Activated T-cell treated with anti-CD3 and anti-CD28 coated beads, Interleukin-2, amount 50 U/mL, for 24 hours (primary cell): ENCODE results near the gene TIRAP.

Experiments
- DNase-seq: peaks from one replicate; pipeline ENCODE4 v3.0.0-alpha.2; 2020
- H3K27ac Mint-ChIP-seq: 2 replicates; pipeline ENCODE4 v1.8.0; 2020; ENCODE audit warnings: mild to moderate bottlenecking, mixed read lengths
- H3K27me3 Mint-ChIP-seq: 2 replicates; pipeline ENCODE4 v1.8.0; 2020; ENCODE audit warnings: mixed read lengths
- H3K36me3 Mint-ChIP-seq: 2 replicates; pipeline ENCODE4 v1.8.0; 2020; ENCODE audit warnings: low read depth, mixed read lengths
- H3K4me1 Mint-ChIP-seq: 2 replicates; pipeline ENCODE4 v1.8.0; 2020; ENCODE audit warnings: low read depth, mixed read lengths
- H3K4me3 Mint-ChIP-seq: 2 replicates; pipeline ENCODE4 v1.8.0; 2020; ENCODE audit warnings: mild to moderate bottlenecking, moderate library complexity, mixed read lengths
- H3K9me3 Mint-ChIP-seq: 2 replicates; pipeline ENCODE4 v1.8.0; 2020; ENCODE audit warnings: mixed read lengths

TIRAP gene

GRCh38 chr11:126337126-126337473 is 54.2 kb downstream of the TIRAP start:
- DNase-seq = no peak
- Mint-ChIP-seq H3K4me3 (no peak overlapping the region), H3K27ac (no peak overlapping the region), H3K9me3 (no peaks in the 10 kb centered on the region), H3K4me1 (peaks cover 20% of the 10 kb centered on the region), H3K27me3 (no peaks in the 10 kb centered on the region), H3K36me3 (peaks cover 75% of the 10 kb centered on the region)

DNA sequence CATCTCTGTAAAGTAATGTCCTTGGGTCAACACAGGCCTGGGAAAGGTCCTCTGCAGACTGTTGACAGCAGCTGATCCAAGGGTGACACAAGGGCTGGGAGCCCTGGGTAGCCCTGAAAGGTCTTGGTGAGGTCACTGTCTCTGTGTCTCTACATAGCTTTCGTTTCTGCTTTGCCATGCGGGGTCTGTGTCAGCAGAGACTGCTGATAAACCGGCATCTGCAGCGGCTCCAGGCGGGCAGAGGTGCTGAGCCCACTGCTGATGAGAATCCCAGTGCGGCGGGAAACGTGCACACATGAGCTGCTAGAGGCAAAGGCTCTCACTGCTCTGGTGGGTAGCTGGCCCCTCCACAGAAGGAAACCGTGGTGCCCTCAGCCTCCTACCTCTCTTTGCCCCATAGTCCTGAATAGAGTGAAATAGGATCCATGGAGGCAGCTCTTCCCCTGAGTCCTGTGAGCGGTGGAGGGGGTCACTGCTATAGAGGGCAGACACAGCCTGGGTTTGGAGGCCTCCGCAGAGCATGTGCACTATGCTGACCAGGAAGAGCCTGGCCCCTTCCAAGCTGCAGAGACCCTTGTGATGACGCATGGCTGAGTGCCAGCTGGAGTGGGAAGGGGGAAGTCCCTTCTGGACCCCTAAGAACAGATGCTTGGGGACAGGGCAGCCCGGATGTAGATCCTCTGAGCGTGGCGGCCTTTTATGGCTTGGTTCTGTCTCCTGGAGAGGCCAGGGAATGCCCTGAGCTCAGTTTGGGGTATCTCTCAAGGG is 54.8 kb downstream of the TIRAP start:
- peaks cover 20% of the 10 kb centered on the region for H3K4me1 Mint-ChIP-seq

DNA sequence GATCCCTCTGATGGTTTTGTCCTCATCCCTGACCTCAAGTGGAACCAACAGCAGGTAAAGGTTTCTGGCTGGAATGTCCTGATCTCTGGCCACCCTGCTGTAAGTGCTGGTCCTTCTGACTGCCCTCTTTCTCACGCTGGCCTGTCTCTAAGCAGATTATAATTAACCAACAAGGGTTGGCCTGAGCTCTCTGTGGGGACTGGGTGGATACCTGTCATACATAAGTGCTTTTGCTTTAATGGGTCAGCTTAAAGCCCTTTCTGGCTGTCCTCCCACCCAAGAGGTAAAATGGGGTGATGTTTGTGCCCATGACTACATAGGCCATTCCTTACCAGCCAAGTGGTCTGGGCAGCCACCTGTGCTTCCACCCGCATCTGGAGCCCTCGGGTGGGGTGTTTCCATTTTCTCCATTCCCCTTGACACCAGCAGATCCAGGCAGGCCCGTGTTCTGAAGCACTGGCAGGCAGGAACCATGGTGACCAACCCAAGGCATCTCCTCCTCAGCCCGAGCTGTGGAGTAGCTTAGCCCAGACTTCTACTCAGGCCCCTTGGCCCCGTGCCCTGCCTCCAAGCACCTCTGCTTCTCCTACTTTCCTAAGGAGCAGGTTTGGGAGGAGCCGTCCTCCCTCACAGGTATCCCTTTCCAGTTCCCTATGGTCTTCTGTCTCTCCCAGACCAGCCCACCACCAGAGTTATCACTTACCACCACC is 55.6 kb downstream of the TIRAP start:
- Mint-ChIP-seq H3K4me3 (no peak overlapping the region), H3K4me1 (peaks cover 19% of the 10 kb centered on the region), H3K27ac (no peak overlapping the region), H3K9me3 (no peaks in the 10 kb centered on the region), H3K27me3 (no peaks in the 10 kb centered on the region), H3K36me3 (peaks cover 74% of the 10 kb centered on the region)
- DNase-seq = no peak

More for the DNA sequence above, 54.8 kb downstream of the TIRAP start:
- Mint-ChIP-seq H3K9me3 (no peaks in the 10 kb centered on the region), H3K4me3 (no peak overlapping the region), H3K27me3 (no peaks in the 10 kb centered on the region), H3K36me3 (peaks cover 75% of the 10 kb centered on the region), H3K27ac (no peak overlapping the region)
- no peak for DNase-seq

DNA sequence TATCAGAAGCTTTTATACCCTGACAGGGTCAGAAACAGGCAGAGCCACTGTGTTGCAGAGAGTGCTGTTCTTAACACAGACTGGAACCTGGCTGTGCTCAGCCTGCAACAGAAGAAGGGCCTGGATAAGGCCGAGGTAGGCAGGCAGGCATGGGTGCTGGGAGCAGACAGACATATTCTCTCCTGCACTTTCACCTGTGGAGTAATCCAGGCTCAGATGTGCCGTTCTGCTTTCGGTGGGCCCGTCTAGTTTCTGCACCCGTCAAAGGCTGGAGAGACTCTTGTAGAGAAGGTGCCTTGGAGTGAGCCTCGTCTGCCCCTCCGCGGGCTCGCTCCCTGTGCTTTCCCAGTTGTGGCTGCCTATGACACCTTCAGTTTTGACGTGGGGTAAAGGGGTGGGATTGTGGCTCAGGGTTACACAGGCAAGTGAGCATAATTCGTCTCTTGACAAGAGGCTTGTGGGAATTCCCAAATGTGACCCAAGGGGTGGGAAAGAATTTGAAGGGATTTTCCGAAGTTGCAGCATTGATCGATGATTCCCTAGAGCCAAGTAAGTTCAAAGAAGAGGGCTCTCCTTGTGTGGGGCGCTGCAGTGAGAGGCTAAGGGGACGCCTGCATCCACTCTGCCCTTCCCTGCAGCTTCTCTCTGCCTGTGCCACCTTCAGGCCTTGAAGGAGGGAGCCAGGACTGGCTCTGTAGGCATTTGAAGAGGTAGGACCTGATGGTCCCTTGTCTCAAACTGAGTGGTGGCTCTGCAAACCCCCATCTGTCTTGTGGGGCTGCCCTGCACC is 56.4 kb downstream of the TIRAP start:
- H3K4me1 Mint-ChIP-seq = peaks cover 19% of the 10 kb centered on the region
- no peak for DNase-seq
- no peak overlapping the region for H3K4me3 Mint-ChIP-seq
- no peak overlapping the region for H3K27ac Mint-ChIP-seq
- H3K9me3 Mint-ChIP-seq = no peaks in the 10 kb centered on the region
- H3K27me3 Mint-ChIP-seq = no peaks in the 10 kb centered on the region
- H3K36me3 Mint-ChIP-seq = peaks cover 76% of the 10 kb centered on the region

GRCh38 chr11:126339863-126340434 is 57.1 kb downstream of the TIRAP start:
- H3K27ac Mint-ChIP-seq = peak overlapping the region; percentile 15
- H3K4me3 Mint-ChIP-seq = no peak overlapping the region
- DNase-seq = no peak
- peaks cover 17% of the 10 kb centered on the region for H3K4me1 Mint-ChIP-seq
- H3K9me3 Mint-ChIP-seq = no peaks in the 10 kb centered on the region
- H3K27me3 Mint-ChIP-seq = no peaks in the 10 kb centered on the region
- peaks cover 79% of the 10 kb centered on the region for H3K36me3 Mint-ChIP-seq

DNA sequence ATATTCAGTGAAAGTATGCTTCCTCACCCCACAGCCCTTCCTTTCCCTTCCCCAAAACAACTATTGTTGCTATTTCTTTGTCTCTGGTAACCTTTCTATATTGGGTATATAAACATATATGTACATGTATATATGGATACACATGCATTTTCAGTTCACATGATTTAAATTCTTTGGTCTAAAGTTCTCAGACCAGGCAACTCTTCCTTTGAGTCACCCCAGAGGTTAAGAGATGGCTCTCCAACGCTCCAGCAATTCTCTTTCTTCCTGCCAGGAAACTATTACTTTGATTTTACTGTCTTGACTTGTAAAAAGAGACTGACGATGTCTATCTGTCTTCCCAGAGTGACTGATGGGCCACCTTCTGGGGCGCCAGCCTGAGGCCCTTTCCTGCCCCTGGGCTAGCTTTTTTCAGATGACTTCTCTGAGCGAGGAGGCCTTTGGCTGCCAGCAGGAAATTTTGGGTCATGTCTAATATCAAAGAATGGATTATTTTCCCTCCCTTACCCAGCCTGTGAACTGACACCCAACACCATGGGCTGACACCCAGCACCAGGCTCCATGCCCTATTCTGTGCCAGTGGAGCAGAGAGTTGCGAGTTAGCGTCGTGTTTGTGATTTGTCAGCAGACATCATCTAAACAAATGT is 58.2 kb downstream of the TIRAP start:
- H3K9me3 Mint-ChIP-seq = no peaks in the 10 kb centered on the region
- H3K27ac Mint-ChIP-seq = peak overlapping the region; percentile 5
- H3K36me3 Mint-ChIP-seq = peaks cover 87% of the 10 kb centered on the region
- no peak for DNase-seq
- no peak overlapping the region for H3K4me3 Mint-ChIP-seq
- H3K27me3 Mint-ChIP-seq = no peaks in the 10 kb centered on the region
- H3K4me1 Mint-ChIP-seq = peaks cover 20% of the 10 kb centered on the region

- H3K4me3 Mint-ChIP-seq = no peak overlapping the region
- H3K9me3 Mint-ChIP-seq = no peaks in the 10 kb centered on the region
- DNase-seq = no peak
- peaks cover 84% of the 10 kb centered on the region for H3K36me3 Mint-ChIP-seq
- peaks cover 21% of the 10 kb centered on the region for H3K4me1 Mint-ChIP-seq
- peak overlapping the region; percentile 81 for H3K27ac Mint-ChIP-seq
- no peaks in the 10 kb centered on the region for H3K27me3 Mint-ChIP-seq
Measured at GRCh38 chr11:126341760-126342161, 58.9 kb downstream of the TIRAP start.

- no peaks in the 10 kb centered on the region for H3K9me3 Mint-ChIP-seq
- no peaks in the 10 kb centered on the region for H3K27me3 Mint-ChIP-seq
- H3K36me3 Mint-ChIP-seq = peaks cover 87% of the 10 kb centered on the region
- H3K27ac Mint-ChIP-seq = no peak overlapping the region
- peaks cover 21% of the 10 kb centered on the region for H3K4me1 Mint-ChIP-seq
- no peak overlapping the region for H3K4me3 Mint-ChIP-seq
- no peak for DNase-seq
Measured at GRCh38 chr11:126343051-126343450, 60.2 kb downstream of the TIRAP start.
